NB4 (cell line): ENCODE measurements around the gene LRRC55.
"Not testable (repeated sequence)": the region's sequence is repeated elsewhere in the genome, so short reads cannot be mapped to it uniquely, and the experiment has no call there.

Experiments
- DNase-seq: peaks from one replicate; pipeline ENCODE4 v3.0.0; 2010; ENCODE audit warnings: low read depth
- H3K4me3 ChIP-seq: one replicate; pipeline ENCODE4 v1.5.1; 2011; ENCODE audit warnings: mild to moderate bottlenecking, low read depth, low read length, moderate library complexity
- CTCF ChIP-seq: IDR thresholded peaks from one replicate; pipeline ENCODE4 v1.5.1; 2012; ENCODE audit warnings: low read depth, low read length
- MAX ChIP-seq: IDR thresholded peaks from 2 replicates; pipeline ENCODE4 v1.6.1; 2011; ENCODE audit warnings: low read depth, low read length
- MYC ChIP-seq: IDR thresholded peaks from 2 replicates; pipeline ENCODE4 v1.6.1; 2011; ENCODE audit warnings: low read depth, low read length
- POLR2A ChIP-seq: IDR thresholded peaks from 2 replicates; pipeline ENCODE4 v1.6.1; 2011; ENCODE audit warnings: mild to moderate bottlenecking; ENCODE audit not compliant: insufficient read length; ENCODE audit errors: extremely low read depth

The LRRC55 gene

GRCh38 chr11:57163160-57163868, 18.4 kb upstream of the LRRC55 start:
- H3K4me3 ChIP-seq, result no peak overlapping the region
- TF ChIP-seq MYC (no peak), MAX (no peak)
- DNase-seq, result no peak

GRCh38 chr11:57164317-57164716, 17.4 kb upstream of the LRRC55 start:
- no peak for DNase-seq
- no peak overlapping the region for H3K4me3 ChIP-seq
- TF ChIP-seq MYC, result no peak
- TF ChIP-seq MAX, result no peak
- no peak for TF ChIP-seq POLR2A
- no peak for TF ChIP-seq CTCF

- no peak for TF ChIP-seq MYC
- no peak for TF ChIP-seq CTCF
- no peak overlapping the region for H3K4me3 ChIP-seq
Observed at GRCh38 chr11:57167125-57167846, 14.5 kb upstream of the LRRC55 start.

GRCh38 chr11:57169732-57170313, 11.9 kb upstream of the LRRC55 start:
- DNase-seq, H3K4me3 ChIP-seq: not testable (repeated sequence)

More at GRCh38 chr11:57167125-57167846, 14.5 kb upstream of the LRRC55 start:
- DNase-seq, result no peak

GRCh38 chr11:57172031-57172430, 9.7 kb upstream of the LRRC55 start:
- TF ChIP-seq MAX, result no peak
- TF ChIP-seq MYC, result no peak
- no peak for TF ChIP-seq CTCF
- TF ChIP-seq POLR2A, result no peak
- H3K4me3 ChIP-seq, result no peak overlapping the region
- no peak for DNase-seq

- TF ChIP-seq MAX (no peak), MYC (no peak), POLR2A (no peak), CTCF (no peak)
- H3K4me3 ChIP-seq, result no peak overlapping the region
- no peak for DNase-seq
Observed at GRCh38 chr11:57174656-57175055, 7.1 kb upstream of the LRRC55 start.
